D721Med (cell line): Measurements from ENCODE around the gene ZNF148.

Experiments used
- DNase-seq: peaks from one replicate; pipeline ENCODE4 v3.0.0; 2011; ENCODE audit warnings: low spot score; ENCODE audit not compliant: insufficient read length
- FAIRE-seq: peaks from 2 replicates; lab custom pipeline; 2011; peaks lifted over from hg19 to GRCh38; lab: Jason Lieb, UNC
- TF ChIP-seq, protein P1 (sequence below): IDR thresholded peaks from 2 replicates; pipeline ENCODE4 v1.5.1; 2012; ENCODE audit warnings: mild to moderate bottlenecking, control low read depth; ENCODE audit not compliant: insufficient read depth; ENCODE audit errors: missing control alignments

ZNF148 gene

DNA sequence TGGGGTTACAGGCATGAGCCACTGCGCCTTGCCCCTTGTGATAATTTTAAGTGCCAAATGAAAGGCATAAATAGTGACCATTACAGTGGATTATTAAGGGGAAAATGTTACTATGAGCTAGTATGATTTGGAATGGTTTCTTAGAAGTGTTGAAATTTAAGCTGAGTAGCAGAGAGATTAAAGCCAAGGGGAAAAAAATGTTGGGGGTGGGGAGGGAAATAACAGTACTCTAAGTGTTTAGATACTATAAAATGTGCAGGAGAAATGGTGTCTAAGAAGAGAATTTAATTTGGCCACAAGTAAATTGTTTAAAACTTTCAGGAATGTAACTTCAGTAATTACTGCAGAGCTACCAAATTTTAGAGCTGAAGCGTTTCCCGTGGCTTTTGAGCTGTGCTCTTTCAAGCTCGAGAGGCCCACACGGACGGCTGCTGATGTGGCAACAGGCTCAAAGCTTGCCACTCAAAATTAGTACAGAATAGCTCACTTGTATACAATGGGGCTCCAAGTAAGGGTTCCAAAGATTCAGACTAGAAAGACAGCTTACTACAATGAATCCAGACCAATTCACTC is 138.7 kb downstream of the ZNF148 start:
- TF ChIP-seq, protein P1, sequence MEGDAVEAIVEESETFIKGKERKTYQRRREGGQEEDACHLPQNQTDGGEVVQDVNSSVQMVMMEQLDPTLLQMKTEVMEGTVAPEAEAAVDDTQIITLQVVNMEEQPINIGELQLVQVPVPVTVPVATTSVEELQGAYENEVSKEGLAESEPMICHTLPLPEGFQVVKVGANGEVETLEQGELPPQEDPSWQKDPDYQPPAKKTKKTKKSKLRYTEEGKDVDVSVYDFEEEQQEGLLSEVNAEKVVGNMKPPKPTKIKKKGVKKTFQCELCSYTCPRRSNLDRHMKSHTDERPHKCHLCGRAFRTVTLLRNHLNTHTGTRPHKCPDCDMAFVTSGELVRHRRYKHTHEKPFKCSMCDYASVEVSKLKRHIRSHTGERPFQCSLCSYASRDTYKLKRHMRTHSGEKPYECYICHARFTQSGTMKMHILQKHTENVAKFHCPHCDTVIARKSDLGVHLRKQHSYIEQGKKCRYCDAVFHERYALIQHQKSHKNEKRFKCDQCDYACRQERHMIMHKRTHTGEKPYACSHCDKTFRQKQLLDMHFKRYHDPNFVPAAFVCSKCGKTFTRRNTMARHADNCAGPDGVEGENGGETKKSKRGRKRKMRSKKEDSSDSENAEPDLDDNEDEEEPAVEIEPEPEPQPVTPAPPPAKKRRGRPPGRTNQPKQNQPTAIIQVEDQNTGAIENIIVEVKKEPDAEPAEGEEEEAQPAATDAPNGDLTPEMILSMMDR = no peak
- FAIRE-seq = no peak
- no peak for DNase-seq

GRCh38 chr3:125234831-125235230 is 140.3 kb downstream of the ZNF148 start:
- FAIRE-seq (no peak), DNase-seq (no peak)
- TF ChIP-seq, protein P1 = no peak

- DNase-seq (no peak), FAIRE-seq (no peak)
- TF ChIP-seq, protein P1 = no peak
Measured at GRCh38 chr3:125232401-125232800, 142.7 kb downstream of the ZNF148 start.

GRCh38 chr3:125231895-125232294 is 143.2 kb downstream of the ZNF148 start:
- TF ChIP-seq, protein P1 = no peak
- FAIRE-seq (no peak), DNase-seq (no peak)

DNA sequence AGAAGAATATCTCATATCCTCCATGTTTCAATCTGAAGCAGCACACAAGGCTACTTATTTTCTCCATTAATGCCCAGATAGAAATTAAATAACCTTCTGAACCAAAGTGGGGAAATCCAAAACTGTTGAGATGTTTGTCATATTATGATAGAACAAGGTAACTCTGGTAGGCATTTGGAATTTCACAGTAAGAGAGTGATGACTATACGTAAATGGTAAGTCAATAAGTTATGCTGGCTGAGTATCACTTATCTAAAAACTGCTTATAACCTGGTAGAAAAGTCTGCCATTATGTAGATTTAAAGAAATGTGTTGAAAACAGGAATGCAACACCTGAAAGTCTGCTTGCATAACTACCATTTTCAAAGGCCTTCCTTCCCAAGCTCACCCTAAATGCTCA is 145.4 kb downstream of the ZNF148 start:
- no peak for FAIRE-seq
- no peak for DNase-seq
- TF ChIP-seq, protein P1 = no peak

DNA sequence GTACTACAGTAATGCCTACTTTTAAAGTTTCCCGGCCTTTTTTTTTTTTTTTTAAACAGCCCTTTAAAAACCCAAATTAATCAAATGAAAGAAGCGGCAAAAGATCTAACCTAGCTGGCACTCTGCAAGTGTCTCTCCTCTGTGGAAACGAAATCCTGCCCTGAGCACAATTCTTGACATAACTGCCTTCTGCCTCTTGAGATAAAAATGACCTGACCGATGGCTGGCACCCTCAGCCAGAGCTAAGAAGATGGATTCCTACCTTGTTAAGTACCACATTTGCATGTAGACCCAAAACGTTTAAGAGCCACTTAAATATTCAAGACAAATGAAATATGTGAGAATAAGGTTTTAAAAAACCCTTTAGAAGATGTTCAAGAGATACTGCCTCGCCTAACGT is 146.0 kb downstream of the ZNF148 start:
- TF ChIP-seq, protein P1 = no peak
- FAIRE-seq (no peak), DNase-seq (no peak)

GRCh38 chr3:125221831-125222230 is 153.3 kb downstream of the ZNF148 start:
- TF ChIP-seq, protein P1 = no peak
- FAIRE-seq = no peak
- no peak for DNase-seq
